Left renal pelvis (tissue), 4 donors: ENCODE data around the gene NAP1L4. TPM values are rescaled to one million over a fixed set of nuclear protein-coding genes. Genes with fewer than 3 reads are reported as not detected.
A peak's percentile ranks its signal among the peaks of the same experiment; 100 is the strongest.
"Not testable (repeated sequence)": the region's sequence is repeated elsewhere in the genome, so short reads cannot be mapped to it uniquely, and the experiment has no call there.

ENCODE experiments used
- DNase-seq, 4 donors: peaks; one replicate each; pipeline ENCODE4 v3.0.0-alpha.2; 2013; ENCODE audit warnings: low read depth in 4 of 4, low spot score in 3 of 4
- polyA plus RNA-seq, 4 donors: library from polyadenylated mRNA; unstranded; fragments of 120-200 nt; gene quantifications; one replicate each; pipeline ENCODE4 v1.2.1, GENCODE V29; 2013; ENCODE audit not compliant: insufficient read length in 4 of 4

NAP1L4 gene
- polyA plus RNA-seq, 4 donors = 143 to 215 (median 187) TPM

GRCh38 chr11:2911785-2912391 is 80.2 kb downstream of the NAP1L4 start:
- no peak for DNase-seq

- DNase-seq = no peak
These were observed 80.9 kb downstream of the NAP1L4 start for GRCh38 chr11:2911088-2911784.

- no peak for DNase-seq
These were observed 81.7 kb downstream of the NAP1L4 start for GRCh38 chr11:2910401-2910955.

- DNase-seq = no peak
These were observed 82.8 kb downstream of the NAP1L4 start for GRCh38 chr11:2909133-2909902.

- no peak for DNase-seq
These were observed 84.0 kb downstream of the NAP1L4 start for GRCh38 chr11:2908130-2908529.

GRCh38 chr11:2905299-2905698 is 86.8 kb downstream of the NAP1L4 start:
- not testable (repeated sequence) for DNase-seq

GRCh38 chr11:2904153-2905052 is 87.7 kb downstream of the NAP1L4 start:
- no peak for DNase-seq

- no peak for DNase-seq
These were observed 88.5 kb downstream of the NAP1L4 start for GRCh38 chr11:2903672-2904011.

GRCh38 chr11:2902784-2903671 is 89.1 kb downstream of the NAP1L4 start:
- DNase-seq = no peak

GRCh38 chr11:2901854-2902783 is 90.0 kb downstream of the NAP1L4 start:
- peak in 1 of 4 donors; percentile 73 for DNase-seq

- DNase-seq = no peak
These were observed 90.8 kb downstream of the NAP1L4 start for GRCh38 chr11:2901196-2901796.

- no peak for DNase-seq
These were observed 92.9 kb downstream of the NAP1L4 start for GRCh38 chr11:2899080-2899783.

GRCh38 chr11:2898366-2899079 is 93.6 kb downstream of the NAP1L4 start:
- DNase-seq = no peak

GRCh38 chr11:2897048-2897447 is 95.1 kb downstream of the NAP1L4 start:
- DNase-seq = no peak

GRCh38 chr11:2896047-2896446 is 96.1 kb downstream of the NAP1L4 start:
- no peak for DNase-seq
